C4-2B (cell line): ENCODE results near the gene APBA3.

Source experiments
- ZFX ChIP-seq: fragments of 450-650 bp; IDR thresholded peaks from 2 replicates; pipeline ENCODE4 v1.6.1; 2017
- TF ChIP-seq, protein P1 (sequence below): fragments of 450-650 bp; conservative IDR thresholded peaks from 2 replicates; pipeline ENCODE4 v1.5.1; 2017; ENCODE audit warnings: mild to moderate bottlenecking

DNA sequence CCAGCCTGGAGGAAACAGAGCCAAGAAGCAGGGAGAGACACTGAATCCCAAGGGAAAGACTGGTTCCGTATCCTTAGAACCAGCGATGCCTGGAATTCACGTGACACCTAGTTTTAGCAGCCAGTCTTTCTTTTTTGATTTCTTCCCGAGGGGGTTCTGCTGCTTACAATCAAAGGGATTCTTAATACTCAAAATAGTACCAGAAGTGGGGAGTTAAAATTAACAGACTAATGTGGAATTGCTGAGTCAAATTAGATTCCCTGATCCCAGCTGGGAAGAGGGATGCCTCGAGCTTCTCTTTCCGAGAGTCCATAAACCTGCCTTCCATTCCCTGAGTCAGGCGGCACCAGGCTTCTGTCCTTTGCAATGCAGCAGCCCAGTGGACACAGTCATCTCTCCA, 29.4 kb upstream of the APBA3 start:
- TF ChIP-seq, protein P1, sequence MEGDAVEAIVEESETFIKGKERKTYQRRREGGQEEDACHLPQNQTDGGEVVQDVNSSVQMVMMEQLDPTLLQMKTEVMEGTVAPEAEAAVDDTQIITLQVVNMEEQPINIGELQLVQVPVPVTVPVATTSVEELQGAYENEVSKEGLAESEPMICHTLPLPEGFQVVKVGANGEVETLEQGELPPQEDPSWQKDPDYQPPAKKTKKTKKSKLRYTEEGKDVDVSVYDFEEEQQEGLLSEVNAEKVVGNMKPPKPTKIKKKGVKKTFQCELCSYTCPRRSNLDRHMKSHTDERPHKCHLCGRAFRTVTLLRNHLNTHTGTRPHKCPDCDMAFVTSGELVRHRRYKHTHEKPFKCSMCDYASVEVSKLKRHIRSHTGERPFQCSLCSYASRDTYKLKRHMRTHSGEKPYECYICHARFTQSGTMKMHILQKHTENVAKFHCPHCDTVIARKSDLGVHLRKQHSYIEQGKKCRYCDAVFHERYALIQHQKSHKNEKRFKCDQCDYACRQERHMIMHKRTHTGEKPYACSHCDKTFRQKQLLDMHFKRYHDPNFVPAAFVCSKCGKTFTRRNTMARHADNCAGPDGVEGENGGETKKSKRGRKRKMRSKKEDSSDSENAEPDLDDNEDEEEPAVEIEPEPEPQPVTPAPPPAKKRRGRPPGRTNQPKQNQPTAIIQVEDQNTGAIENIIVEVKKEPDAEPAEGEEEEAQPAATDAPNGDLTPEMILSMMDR = no peak
- TF ChIP-seq ZFX = no peak
